Measurements from ENCODE around the gene TNFRSF1B.

TNFRSF1B gene

GRCh38 chr1:12194666-12195216 lies 27.9 kb downstream of the TNFRSF1B start:
- DNase-seq = no peak
- TF ChIP-seq POLR2A (IDR thresholded peaks at IDR 0.05; ENCODE audit: low read length) = no peak
- no peak for TF ChIP-seq GATA1 (IDR thresholded peaks at IDR 0.05; ENCODE audit: low read depth, low read length)

- TF ChIP-seq POLR2A (IDR thresholded peaks at IDR 0.05; ENCODE audit: low read length) (no peak), GATA1 (IDR thresholded peaks at IDR 0.05; ENCODE audit: low read depth, low read length) (no peak)
- no peak for DNase-seq
These were observed 28.6 kb downstream of the TNFRSF1B start for GRCh38 chr1:12195416-12195815.

GRCh38 chr1:12196641-12197482 lies 30.1 kb downstream of the TNFRSF1B start:
- no peak for TF ChIP-seq POLR2A (IDR thresholded peaks at IDR 0.05; ENCODE audit: low read length)
- no peak for DNase-seq

GRCh38 chr1:12197483-12197880 lies 30.7 kb downstream of the TNFRSF1B start:
- no peak for DNase-seq
- TF ChIP-seq GATA1 (IDR thresholded peaks at IDR 0.05; ENCODE audit: low read depth, low read length) = no peak
- no peak for TF ChIP-seq POLR2A (IDR thresholded peaks at IDR 0.05; ENCODE audit: low read length)

GRCh38 chr1:12200208-12200607 lies 33.4 kb downstream of the TNFRSF1B start:
- no peak for DNase-seq
- TF ChIP-seq POLR2A (IDR thresholded peaks at IDR 0.05; ENCODE audit: low read length) (no peak), GATA1 (IDR thresholded peaks at IDR 0.05; ENCODE audit: low read depth, low read length) (no peak)

GRCh38 chr1:12201352-12202189 lies 34.8 kb downstream of the TNFRSF1B start:
- DNase-seq = no peak
- TF ChIP-seq POLR2A (IDR thresholded peaks at IDR 0.05; ENCODE audit: low read length) = no peak
- TF ChIP-seq GATA1 (IDR thresholded peaks at IDR 0.05; ENCODE audit: low read depth, low read length) = no peak

- TF ChIP-seq GATA1 (IDR thresholded peaks at IDR 0.05; ENCODE audit: low read depth, low read length) (no peak), POLR2A (IDR thresholded peaks at IDR 0.05; ENCODE audit: low read length) (no peak)
- DNase-seq = no peak
These were observed 35.4 kb downstream of the TNFRSF1B start for GRCh38 chr1:12202190-12202497.

- TF ChIP-seq POLR2A (IDR thresholded peaks at IDR 0.05; ENCODE audit: low read length) = no peak
- TF ChIP-seq GATA1 (IDR thresholded peaks at IDR 0.05; ENCODE audit: low read depth, low read length) = no peak
- DNase-seq = no peak
These were observed 35.8 kb downstream of the TNFRSF1B start for GRCh38 chr1:12202577-12202976.

GRCh38 chr1:12203216-12204007 lies 36.6 kb downstream of the TNFRSF1B start:
- DNase-seq = no peak
- TF ChIP-seq POLR2A (IDR thresholded peaks at IDR 0.05; ENCODE audit: low read length) (no peak), GATA1 (IDR thresholded peaks at IDR 0.05; ENCODE audit: low read depth, low read length) (no peak)

GRCh38 chr1:12204140-12204539 lies 37.3 kb downstream of the TNFRSF1B start:
- no peak for DNase-seq
- TF ChIP-seq GATA1 (IDR thresholded peaks at IDR 0.05; ENCODE audit: low read depth, low read length) (no peak), POLR2A (IDR thresholded peaks at IDR 0.05; ENCODE audit: low read length) (no peak)

GRCh38 chr1:12204754-12205658 lies 38.2 kb downstream of the TNFRSF1B start:
- TF ChIP-seq GATA1 (IDR thresholded peaks at IDR 0.05; ENCODE audit: low read depth, low read length) (no peak), POLR2A (IDR thresholded peaks at IDR 0.05; ENCODE audit: low read length) (no peak)
- no peak for DNase-seq

GRCh38 chr1:12206238-12206637 lies 39.4 kb downstream of the TNFRSF1B start:
- DNase-seq = no peak
- no peak for TF ChIP-seq GATA1 (IDR thresholded peaks at IDR 0.05; ENCODE audit: low read depth, low read length)
- TF ChIP-seq POLR2A (IDR thresholded peaks at IDR 0.05; ENCODE audit: low read length) = no peak

Data from erythroblast (primary cell).